DMS114 treated with DMSO at 0.1 percent for 48 hours (cell line): Measurements from ENCODE around the gene TIMM44.
"Not testable (repeated sequence)": the region's sequence is repeated elsewhere in the genome, so short reads cannot be mapped to it uniquely, and the experiment has no call there.

ENCODE experiments used
- DNase-seq: peaks from one replicate; lab custom pipeline; 2025; ENCODE audit not compliant: unreplicated experiment; lab: John Stamatoyannopoulos, UW

The TIMM44 gene

GRCh38 chr19:7926021-7926726, 17.3 kb downstream of the TIMM44 start, which contains the start of gene CTXN1:
Gene CTXN1, minus strand, starts transcription at chr19:7926135. Its CDS starts 597 bp downstream, at chr19:7925538.
- no peak for DNase-seq

GRCh38 chr19:7925171-7925851, 18.2 kb downstream of the TIMM44 start:
- DNase-seq, result peak; percentile 41

- no peak for DNase-seq
Observed at GRCh38 chr19:7924651-7925170, 18.8 kb downstream of the TIMM44 start.

GRCh38 chr19:7924241-7924640, 19.2 kb downstream of the TIMM44 start:
- DNase-seq, result no peak

- DNase-seq, result no peak
Observed at GRCh38 chr19:7923295-7924191, 19.9 kb downstream of the TIMM44 start.

- DNase-seq, result no peak
Observed at GRCh38 chr19:7922836-7923195, 20.6 kb downstream of the TIMM44 start.

- DNase-seq, result no peak
Observed at GRCh38 chr19:7921967-7922835, 21.3 kb downstream of the TIMM44 start.

- DNase-seq, result no peak
Observed at GRCh38 chr19:7921302-7921966, 22.0 kb downstream of the TIMM44 start.

GRCh38 chr19:7920519-7921301, 22.8 kb downstream of the TIMM44 start:
- DNase-seq, result peak; percentile 82

- DNase-seq, result peak; percentile 74
Observed at GRCh38 chr19:7919610-7920518, 23.6 kb downstream of the TIMM44 start, which contains the start of gene SNAPC2. Gene SNAPC2, plus strand, starts transcription at chr19:7920338. Its CDS starts 29 bp downstream, at chr19:7920367.

- DNase-seq, result no peak
Observed at GRCh38 chr19:7918615-7919421, 24.6 kb downstream of the TIMM44 start.

- not testable (repeated sequence) for DNase-seq
Observed at GRCh38 chr19:7918062-7918614, 25.3 kb downstream of the TIMM44 start.

- no peak for DNase-seq
Observed at GRCh38 chr19:7917267-7918061, 26.0 kb downstream of the TIMM44 start.

GRCh38 chr19:7916955-7917266, 26.6 kb downstream of the TIMM44 start:
- no peak for DNase-seq

GRCh38 chr19:7916103-7916954, 27.1 kb downstream of the TIMM44 start:
- DNase-seq, result no peak
